Esophagus muscularis mucosa (tissue), 4 donors: Measurements from ENCODE around the gene STK24.
"Not testable (repeated sequence)": the region's sequence is repeated elsewhere in the genome, so short reads cannot be mapped to it uniquely, and the experiment has no call there.

Experiments used
- EP300 ChIP-seq: sonication (generic); formaldehyde crosslinking; IDR thresholded peaks from one replicate; pipeline ENCODE4 v1.6.1; 2017; ENCODE audit warnings: antibody characterized with exemption
- POLR2A ChIP-seq: fragments of 450-650 bp; IDR thresholded peaks from one replicate; pipeline ENCODE4 v1.6.1; 2017; ENCODE audit warnings: antibody characterized with exemption, moderate library complexity, mild to moderate bottlenecking, low read depth
- TF ChIP-seq, protein P1 (sequence below), 3 experiments: fragments of 200-600 bp in 2 of 3; fragments of 450-650 bp in 1 of 3; sonication (generic) in 2 of 3; IDR thresholded peaks; one replicate each; pipeline ENCODE4 v1.5.1; 2017 to 2019; ENCODE audit warnings: antibody characterized with exemption in 3 of 3, mild to moderate bottlenecking in 2 of 3, moderate library complexity in 1 of 3

DNA sequence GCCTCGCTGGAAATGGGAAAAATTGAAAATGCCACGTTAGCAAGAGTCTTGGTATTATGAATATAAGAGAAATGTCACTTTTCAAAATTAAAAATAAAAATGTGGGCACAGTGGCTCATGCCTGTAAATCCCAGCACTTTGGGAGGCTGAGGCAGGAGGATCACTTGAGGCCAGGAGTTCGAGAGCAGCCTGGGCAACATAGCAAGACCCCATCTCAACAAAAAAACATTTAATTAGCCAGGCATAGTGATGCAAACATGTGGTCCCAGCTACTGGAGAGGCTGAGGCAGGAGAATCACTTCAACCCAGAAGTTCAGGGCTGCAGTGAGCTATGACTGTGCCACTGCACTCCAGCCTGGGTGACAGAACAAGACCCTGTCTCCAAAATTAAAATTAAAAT is 163.6 kb downstream of the STK24 start:
- TF ChIP-seq EP300, POLR2A: not testable (repeated sequence)
- TF ChIP-seq, protein P1, sequence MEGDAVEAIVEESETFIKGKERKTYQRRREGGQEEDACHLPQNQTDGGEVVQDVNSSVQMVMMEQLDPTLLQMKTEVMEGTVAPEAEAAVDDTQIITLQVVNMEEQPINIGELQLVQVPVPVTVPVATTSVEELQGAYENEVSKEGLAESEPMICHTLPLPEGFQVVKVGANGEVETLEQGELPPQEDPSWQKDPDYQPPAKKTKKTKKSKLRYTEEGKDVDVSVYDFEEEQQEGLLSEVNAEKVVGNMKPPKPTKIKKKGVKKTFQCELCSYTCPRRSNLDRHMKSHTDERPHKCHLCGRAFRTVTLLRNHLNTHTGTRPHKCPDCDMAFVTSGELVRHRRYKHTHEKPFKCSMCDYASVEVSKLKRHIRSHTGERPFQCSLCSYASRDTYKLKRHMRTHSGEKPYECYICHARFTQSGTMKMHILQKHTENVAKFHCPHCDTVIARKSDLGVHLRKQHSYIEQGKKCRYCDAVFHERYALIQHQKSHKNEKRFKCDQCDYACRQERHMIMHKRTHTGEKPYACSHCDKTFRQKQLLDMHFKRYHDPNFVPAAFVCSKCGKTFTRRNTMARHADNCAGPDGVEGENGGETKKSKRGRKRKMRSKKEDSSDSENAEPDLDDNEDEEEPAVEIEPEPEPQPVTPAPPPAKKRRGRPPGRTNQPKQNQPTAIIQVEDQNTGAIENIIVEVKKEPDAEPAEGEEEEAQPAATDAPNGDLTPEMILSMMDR (IDR thresholded peaks at IDR 0.05), result not testable (repeated sequence)
